GM18907 (cell line): ENCODE data around the gene CADPS2.

Experiments used
- ATAC-seq: cut with Tn5 transposase; IDR thresholded peaks from one replicate; pipeline ENCODE4 v1.9.1; 2021; ENCODE audit warnings: mild to moderate bottlenecking, moderate library complexity; ENCODE audit not compliant: unreplicated experiment

Gene CADPS2

GRCh38 chr7:122618585-122619189 is 267.6 kb downstream of the CADPS2 start:
- no peak for ATAC-seq

GRCh38 chr7:122616951-122617350 is 269.3 kb downstream of the CADPS2 start:
- no peak for ATAC-seq

- no peak for ATAC-seq
These were observed 280.3 kb downstream of the CADPS2 start for GRCh38 chr7:122605929-122606328.

- ATAC-seq: no peak
These were observed 282.0 kb downstream of the CADPS2 start for GRCh38 chr7:122604251-122604650.

- no peak for ATAC-seq
These were observed 283.5 kb downstream of the CADPS2 start for GRCh38 chr7:122602800-122603199.

- ATAC-seq: no peak
These were observed 285.6 kb downstream of the CADPS2 start for GRCh38 chr7:122600630-122601029.

- ATAC-seq: no peak
These were observed 286.2 kb downstream of the CADPS2 start for GRCh38 chr7:122600042-122600441.

- ATAC-seq: no peak
These were observed 289.0 kb downstream of the CADPS2 start for GRCh38 chr7:122597277-122597676.

- ATAC-seq: no peak
These were observed 290.4 kb downstream of the CADPS2 start for GRCh38 chr7:122595885-122596284.

- ATAC-seq: no peak
These were observed 297.6 kb downstream of the CADPS2 start for GRCh38 chr7:122588621-122589020.

GRCh38 chr7:122584676-122585251 is 301.5 kb downstream of the CADPS2 start:
- no peak for ATAC-seq

- ATAC-seq: no peak
These were observed 307.9 kb downstream of the CADPS2 start for GRCh38 chr7:122578350-122578749.

GRCh38 chr7:122577449-122578003 is 308.7 kb downstream of the CADPS2 start:
- ATAC-seq: no peak

- ATAC-seq: no peak
These were observed 313.6 kb downstream of the CADPS2 start for GRCh38 chr7:122572706-122573105.

- no peak for ATAC-seq
These were observed 324.9 kb downstream of the CADPS2 start for GRCh38 chr7:122561326-122561725.

- no peak for ATAC-seq
These were observed 329.3 kb downstream of the CADPS2 start for GRCh38 chr7:122556873-122557542.

GRCh38 chr7:122556219-122556618 is 330.0 kb downstream of the CADPS2 start:
- no peak for ATAC-seq

GRCh38 chr7:122553761-122554160 is 332.5 kb downstream of the CADPS2 start:
- no peak for ATAC-seq

GRCh38 chr7:122552769-122553168 is 333.5 kb downstream of the CADPS2 start:
- no peak for ATAC-seq

GRCh38 chr7:122550545-122550944 is 335.7 kb downstream of the CADPS2 start:
- no peak for ATAC-seq

- ATAC-seq: no peak
These were observed 336.7 kb downstream of the CADPS2 start for GRCh38 chr7:122549578-122549977.

GRCh38 chr7:122546496-122546895 is 339.8 kb downstream of the CADPS2 start:
- no peak for ATAC-seq
